Jurkat, Clone E6-1 (cell line): ENCODE results near the gene SEC22C.

Source experiments
- DNase-seq: peaks from one replicate; pipeline ENCODE4 v3.0.0-alpha.2; 2011; ENCODE audit warnings: low read depth, low spot score
- H3K4me3 ChIP-seq: 2 replicates; pipeline ENCODE4 v1.5.1; 2011; ENCODE audit warnings: mild to moderate bottlenecking, low read length, control low read depth, moderate library complexity

SEC22C gene

GRCh38 chr3:42518800-42519567 lies 62.8 kb downstream of the SEC22C start:
- DNase-seq = peak; percentile 53
- no peak overlapping the region for H3K4me3 ChIP-seq

GRCh38 chr3:42517117-42517516 lies 64.7 kb downstream of the SEC22C start:
- no peak overlapping the region for H3K4me3 ChIP-seq

GRCh38 chr3:42516443-42516842 lies 65.3 kb downstream of the SEC22C start:
- no peak for DNase-seq
- H3K4me3 ChIP-seq = no peak overlapping the region

More at GRCh38 chr3:42517117-42517516, 64.7 kb downstream of the SEC22C start:
- no peak for DNase-seq

GRCh38 chr3:42515976-42516375 lies 65.8 kb downstream of the SEC22C start:
- H3K4me3 ChIP-seq = no peak overlapping the region
- no peak for DNase-seq

- DNase-seq = no peak
These were observed 66.3 kb downstream of the SEC22C start for GRCh38 chr3:42515391-42515916.

GRCh38 chr3:42514876-42515275 lies 66.9 kb downstream of the SEC22C start:
- H3K4me3 ChIP-seq = no peak overlapping the region

More at GRCh38 chr3:42515391-42515916, 66.3 kb downstream of the SEC22C start:
- no peak overlapping the region for H3K4me3 ChIP-seq

GRCh38 chr3:42513521-42513920 lies 68.2 kb downstream of the SEC22C start:
- DNase-seq = no peak
- no peak overlapping the region for H3K4me3 ChIP-seq

More at GRCh38 chr3:42514876-42515275, 66.9 kb downstream of the SEC22C start:
- DNase-seq = no peak

- no peak overlapping the region for H3K4me3 ChIP-seq
These were observed 68.6 kb downstream of the SEC22C start for GRCh38 chr3:42513121-42513520.

GRCh38 chr3:42511736-42512135 lies 70.0 kb downstream of the SEC22C start:
- H3K4me3 ChIP-seq = no peak overlapping the region
- no peak for DNase-seq

More at GRCh38 chr3:42513121-42513520, 68.6 kb downstream of the SEC22C start:
- DNase-seq = no peak

GRCh38 chr3:42511201-42511600 lies 70.6 kb downstream of the SEC22C start:
- no peak for DNase-seq
- H3K4me3 ChIP-seq = no peak overlapping the region

GRCh38 chr3:42510325-42510724 lies 71.4 kb downstream of the SEC22C start:
- DNase-seq = no peak
- H3K4me3 ChIP-seq = no peak overlapping the region

GRCh38 chr3:42509111-42509510 lies 72.7 kb downstream of the SEC22C start:
- DNase-seq = no peak
- no peak overlapping the region for H3K4me3 ChIP-seq

GRCh38 chr3:42508562-42508961 lies 73.2 kb downstream of the SEC22C start:
- no peak for DNase-seq
- H3K4me3 ChIP-seq = no peak overlapping the region

- DNase-seq = no peak
- H3K4me3 ChIP-seq = no peak overlapping the region
These were observed 73.9 kb downstream of the SEC22C start for GRCh38 chr3:42507761-42508335.

- H3K4me3 ChIP-seq = no peak overlapping the region
- DNase-seq = no peak
These were observed 74.5 kb downstream of the SEC22C start for GRCh38 chr3:42507252-42507651.

- DNase-seq = no peak
- H3K4me3 ChIP-seq = no peak overlapping the region
These were observed 75.8 kb downstream of the SEC22C start for GRCh38 chr3:42505849-42506410.

GRCh38 chr3:42505128-42505848 lies 76.5 kb downstream of the SEC22C start:
- DNase-seq = no peak

GRCh38 chr3:42504334-42505127 lies 77.2 kb downstream of the SEC22C start:
- H3K4me3 ChIP-seq = no peak overlapping the region
- DNase-seq = no peak

More at GRCh38 chr3:42505128-42505848, 76.5 kb downstream of the SEC22C start:
- no peak overlapping the region for H3K4me3 ChIP-seq

GRCh38 chr3:42503957-42504333 lies 77.8 kb downstream of the SEC22C start:
- DNase-seq = no peak

More at GRCh38 chr3:42503957-42504333, 77.8 kb downstream of the SEC22C start:
- H3K4me3 ChIP-seq = no peak overlapping the region
